ENCODE data around the gene SPHK1. TPM values are rescaled to one million over a fixed set of nuclear protein-coding genes. Genes with fewer than 3 reads are reported as not detected.
A peak's percentile ranks its signal among the peaks of the same experiment; 100 is the strongest.

The SPHK1 gene
- total and polyA plus RNA-seq, 12 donors: 0.53 to 15.3 (median 4.7) TPM

DNA sequence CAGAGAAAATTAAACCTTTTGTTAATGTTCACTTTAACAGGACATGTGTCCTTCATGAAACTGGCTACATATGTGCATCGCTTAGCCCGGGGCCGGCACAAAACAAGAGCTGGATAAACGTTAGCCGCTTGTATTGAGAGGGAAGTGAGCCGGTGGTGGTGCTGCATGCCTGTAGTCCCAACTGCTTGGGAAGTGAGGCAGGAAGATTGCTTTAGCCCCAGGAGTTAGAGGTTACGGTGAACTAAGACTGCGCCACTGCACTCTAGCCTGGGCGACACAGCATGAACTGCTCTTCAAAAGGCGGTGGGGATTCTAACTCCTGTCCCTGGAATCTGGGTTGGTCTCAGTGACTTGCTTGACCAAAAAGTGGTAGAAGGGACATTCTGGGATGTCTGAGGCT is 15.0 kb upstream of the SPHK1 start:
- Histone ChIP-seq H3K27ac (peak overlapping the region in 1 of 5 donors; percentile 49), H3K27me3 (no peaks in the 10 kb centered on the region)
- intact Hi-C loops (cut with DNase I): no loop called here

DNA sequence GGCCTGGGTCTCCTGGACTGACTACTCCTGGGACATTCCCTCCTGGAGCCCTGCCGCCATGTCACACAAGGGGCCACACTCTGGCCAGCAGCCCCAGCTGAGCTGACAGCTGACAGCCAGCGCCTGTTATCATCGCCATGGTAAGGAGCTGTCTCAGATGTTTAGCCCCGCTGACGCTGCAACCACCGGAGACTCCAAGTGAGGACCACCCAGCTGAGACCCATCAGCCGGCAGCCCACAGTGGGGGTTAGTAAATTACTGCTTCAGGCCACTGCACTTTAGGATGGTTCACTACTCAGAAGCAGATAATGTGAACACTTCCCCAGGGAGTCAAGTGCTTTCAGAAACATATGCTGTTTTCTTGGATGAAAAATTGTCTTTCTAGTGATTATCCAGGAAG is 14.6 kb upstream of the SPHK1 start:
- intact Hi-C loops (cut with DNase I): no loop called here
- Histone ChIP-seq H3K27ac (peak overlapping the region in 1 of 5 donors; percentile 49), H3K4me1 (replicated peaks in 1 of 2) (no peaks in the 10 kb centered on the region), H3K27me3 (no peaks in the 10 kb centered on the region), H3K9me3 (replicated peaks in 1 of 3) (no peaks in the 10 kb centered on the region), H3K4me3 (no peak overlapping the region), H3K36me3 (replicated peaks in 1 of 2) (no peaks in the 10 kb centered on the region)
- WGBS, 4 donors: 64 to 76% (median 71%) methylated on average over 5 to 7 of the region's 7 CpGs; no CpG with 5 or more reads in 1 of the 4 donors
- TF ChIP-seq, protein P1, sequence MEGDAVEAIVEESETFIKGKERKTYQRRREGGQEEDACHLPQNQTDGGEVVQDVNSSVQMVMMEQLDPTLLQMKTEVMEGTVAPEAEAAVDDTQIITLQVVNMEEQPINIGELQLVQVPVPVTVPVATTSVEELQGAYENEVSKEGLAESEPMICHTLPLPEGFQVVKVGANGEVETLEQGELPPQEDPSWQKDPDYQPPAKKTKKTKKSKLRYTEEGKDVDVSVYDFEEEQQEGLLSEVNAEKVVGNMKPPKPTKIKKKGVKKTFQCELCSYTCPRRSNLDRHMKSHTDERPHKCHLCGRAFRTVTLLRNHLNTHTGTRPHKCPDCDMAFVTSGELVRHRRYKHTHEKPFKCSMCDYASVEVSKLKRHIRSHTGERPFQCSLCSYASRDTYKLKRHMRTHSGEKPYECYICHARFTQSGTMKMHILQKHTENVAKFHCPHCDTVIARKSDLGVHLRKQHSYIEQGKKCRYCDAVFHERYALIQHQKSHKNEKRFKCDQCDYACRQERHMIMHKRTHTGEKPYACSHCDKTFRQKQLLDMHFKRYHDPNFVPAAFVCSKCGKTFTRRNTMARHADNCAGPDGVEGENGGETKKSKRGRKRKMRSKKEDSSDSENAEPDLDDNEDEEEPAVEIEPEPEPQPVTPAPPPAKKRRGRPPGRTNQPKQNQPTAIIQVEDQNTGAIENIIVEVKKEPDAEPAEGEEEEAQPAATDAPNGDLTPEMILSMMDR (IDR thresholded peaks at IDR 0.05): no peak
- TF ChIP-seq POLR2A (IDR thresholded peaks at IDR 0.05): no peak
- DNase-seq: no peak

More for the DNA sequence above, 15.0 kb upstream of the SPHK1 start:
- H3K36me3 ChIP-seq (replicated peaks in 1 of 2): no peaks in the 10 kb centered on the region
- no peak for TF ChIP-seq POLR2A (IDR thresholded peaks at IDR 0.05)
- TF ChIP-seq, protein P1 (IDR thresholded peaks at IDR 0.05): no peak
- WGBS, 4 donors: 77 to 85% (median 84%) methylated on average over 6 to 10 of the region's 10 CpGs
- no peak overlapping the region for H3K4me3 ChIP-seq
- H3K4me1 ChIP-seq (replicated peaks in 1 of 2): no peaks in the 10 kb centered on the region
- no peaks in the 10 kb centered on the region for H3K9me3 ChIP-seq (replicated peaks in 1 of 3)
- DNase-seq: no peak

DNA sequence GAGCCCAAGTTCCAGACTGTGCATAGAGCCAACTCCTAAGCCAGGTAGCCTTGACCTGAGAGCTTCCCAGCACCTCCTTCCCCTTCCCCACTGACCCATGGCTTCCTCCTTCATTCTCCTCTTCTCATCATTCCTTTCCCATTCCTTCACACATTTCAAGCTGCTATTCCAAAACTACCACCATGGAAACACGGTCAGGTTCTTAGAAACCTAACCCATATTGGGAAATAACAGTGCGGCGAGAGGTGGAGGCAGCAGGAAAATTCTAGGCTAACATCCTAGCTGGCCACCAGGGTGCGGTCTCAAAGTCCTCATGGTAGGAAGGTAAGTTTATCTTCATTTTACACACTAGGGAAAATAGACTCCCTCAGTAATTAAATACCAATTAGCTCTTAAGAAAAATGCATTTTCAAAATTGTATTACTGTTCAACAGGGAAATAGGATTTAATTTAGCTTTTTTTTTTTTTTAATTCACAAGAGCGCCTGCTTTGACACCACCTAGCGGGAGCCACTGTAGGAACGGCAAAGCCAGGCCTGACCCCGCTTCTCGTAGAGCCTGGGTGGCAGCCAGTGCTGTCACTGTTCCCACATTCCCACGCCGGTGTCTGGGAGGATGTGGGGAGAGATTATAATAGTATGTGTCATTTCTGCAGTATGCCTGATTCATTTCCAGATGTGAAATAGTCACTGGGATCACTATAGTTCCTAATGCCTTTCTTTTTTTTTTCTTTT is 14.0 kb upstream of the SPHK1 start:
- no peak overlapping the region for H3K4me3 ChIP-seq
- 52 to 55% (median 53%) methylated on average over 11 of the region's 11 CpGs for WGBS, 4 donors
- peak in 6 of 7 donors; percentile 61 to 84 (median 71) for DNase-seq
- no peaks in the 10 kb centered on the region for H3K36me3 ChIP-seq (replicated peaks in 1 of 2)
- peaks cover 0 to 2% of the 10 kb centered on the region in 2 donors for H3K4me1 ChIP-seq (replicated peaks in 1 of 2)
- TF ChIP-seq POLR2A (IDR thresholded peaks at IDR 0.05): no peak
- TF ChIP-seq, protein P1 (IDR thresholded peaks at IDR 0.05): peak in 5 of 6 experiments; percentile 19 to 43 (median 33)
- intact Hi-C loops (cut with DNase I): no loop called here
- no peaks in the 10 kb centered on the region for H3K27me3 ChIP-seq
- peak overlapping the region in 2 of 5 donors; percentile 42 to 49 for H3K27ac ChIP-seq
- H3K9me3 ChIP-seq (replicated peaks in 1 of 3): no peaks in the 10 kb centered on the region

- WGBS, 4 donors: 87 to 93% (median 89%) methylated on average over 16 of the region's 16 CpGs
- Histone ChIP-seq H3K27me3 (no peaks in the 10 kb centered on the region), H3K4me3 (no peak overlapping the region), H3K36me3 (replicated peaks in 1 of 2) (no peaks in the 10 kb centered on the region), H3K9me3 (replicated peaks in 1 of 3) (no peaks in the 10 kb centered on the region), H3K27ac (no peak overlapping the region), H3K4me1 (replicated peaks in 1 of 2) (peaks cover 0 to 6% of the 10 kb centered on the region in 2 donors)
- TF ChIP-seq POLR2A (IDR thresholded peaks at IDR 0.05): no peak
- TF ChIP-seq, protein P1 (IDR thresholded peaks at IDR 0.05): no peak
- intact Hi-C loops (cut with DNase I): no loop called here
- DNase-seq: no peak
These were observed 12.5 kb upstream of the SPHK1 start for GRCh38 chr17:76371656-76372628.
